Activated CD4-positive, alpha-beta memory T cell treated with anti-CD3 and anti-CD28 coated beads, Interleukin-2, amount 10 ng/mL, durations not matched to agents 7 days and 5 days (primary cell): ENCODE measurements around the gene RC3H1. TPM values are rescaled to one million over a fixed set of nuclear protein-coding genes. Genes with fewer than 3 reads are reported as not detected.

Source experiments
- CTCF ChIA-PET: fragments of 350-600 bp; sonication (Branson Sonifier 250); formaldehyde crosslinking; loops from one replicate; lab custom pipeline; 2021; ENCODE audit warnings: antibody characterized with exemption, inconsistent platforms; lab: Charles Lee
- POLR2A ChIA-PET: fragments of 350-600 bp; sonication (Branson Sonifier 250); formaldehyde crosslinking; loops from one replicate; lab custom pipeline; 2021; ENCODE audit warnings: antibody characterized with exemption; lab: Charles Lee
- DNase-seq: peaks from one replicate; pipeline ENCODE4 v3.0.0-alpha.2; 2020
- H3K27ac Mint-ChIP-seq: one replicate; pipeline ENCODE4 v1.8.0; 2021; ENCODE audit warnings: mild to moderate bottlenecking, mixed read lengths
- H3K27me3 Mint-ChIP-seq: one replicate; pipeline ENCODE4 v1.8.0; 2021; ENCODE audit warnings: mixed read lengths
- H3K36me3 Mint-ChIP-seq: one replicate; pipeline ENCODE4 v1.8.0; 2021; ENCODE audit warnings: low read depth, mixed read lengths
- H3K4me1 Mint-ChIP-seq: one replicate; pipeline ENCODE4 v1.8.0; 2021; ENCODE audit warnings: mixed read lengths
- H3K4me3 Mint-ChIP-seq: one replicate; pipeline ENCODE4 v1.8.0; 2021; ENCODE audit warnings: mild to moderate bottlenecking, mixed read lengths
- H3K9me3 Mint-ChIP-seq: one replicate; pipeline ENCODE4 v1.8.0; 2021; ENCODE audit warnings: mixed read lengths
- total RNA-seq, 2 experiments: library from RNA; stranded (reverse); gene quantifications; one replicate each; pipeline ENCODE4 v1.2.3, GENCODE V29; 2021

The RC3H1 gene
- total RNA-seq, 2 experiments from 2014 or later, result 29.6 to 33.6 TPM

DNA sequence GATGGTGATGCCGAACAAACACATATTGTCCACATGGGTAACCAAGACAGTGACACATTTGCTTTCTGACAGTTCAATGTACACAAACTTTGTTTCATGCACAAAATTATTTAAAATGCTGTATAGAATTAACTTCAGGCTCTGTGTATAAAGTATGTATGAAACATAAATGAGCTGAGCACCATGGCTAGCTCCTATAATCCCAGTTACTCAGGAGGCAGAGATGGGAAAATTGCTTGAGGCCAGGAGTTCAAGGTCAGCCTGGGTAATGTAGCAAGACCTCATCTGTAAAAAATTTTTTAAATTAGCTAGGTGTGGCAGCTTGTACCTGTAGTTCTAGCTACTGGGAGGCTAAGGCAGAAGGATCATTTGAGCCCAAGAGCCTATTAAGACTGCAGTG lies 19.2 kb upstream of the RC3H1 start:
- H3K36me3 Mint-ChIP-seq, result no peaks in the 10 kb centered on the region
- no peak overlapping the region for H3K4me3 Mint-ChIP-seq
- no peak overlapping the region for H3K27ac Mint-ChIP-seq
- no peaks in the 10 kb centered on the region for H3K27me3 Mint-ChIP-seq
- no peaks in the 10 kb centered on the region for H3K4me1 Mint-ChIP-seq
- peaks cover 3% of the 10 kb centered on the region for H3K9me3 Mint-ChIP-seq
- POLR2A ChIA-PET, result no interaction called here
- DNase-seq, result no peak
- CTCF ChIA-PET, result no interaction called here

DNA sequence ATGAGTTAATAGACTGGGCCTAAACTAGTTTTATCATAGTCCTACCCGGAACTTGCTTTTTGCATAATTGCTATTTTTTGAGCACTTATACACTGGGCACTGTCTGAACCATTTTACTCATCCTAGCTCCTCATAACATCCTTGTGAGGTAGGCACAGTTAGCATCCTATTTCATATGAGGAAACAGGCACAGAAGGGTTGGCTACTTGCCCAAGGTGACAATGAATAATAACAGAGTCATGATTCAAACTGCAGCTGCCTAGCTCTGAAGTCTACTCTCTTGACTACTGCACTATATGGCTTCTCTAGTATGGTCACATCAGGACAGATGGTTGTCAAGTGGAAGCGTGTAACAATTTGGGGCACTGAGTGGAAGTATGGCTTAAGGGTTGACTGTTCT lies 18.2 kb upstream of the RC3H1 start:
- DNase-seq, result no peak
- CTCF ChIA-PET, result no interaction called here
- Mint-ChIP-seq H3K27me3 (peaks cover 3% of the 10 kb centered on the region), H3K4me1 (no peaks in the 10 kb centered on the region), H3K27ac (no peak overlapping the region), H3K9me3 (peaks cover 3% of the 10 kb centered on the region), H3K4me3 (no peak overlapping the region), H3K36me3 (no peaks in the 10 kb centered on the region)
- POLR2A ChIA-PET, result no interaction called here

DNA sequence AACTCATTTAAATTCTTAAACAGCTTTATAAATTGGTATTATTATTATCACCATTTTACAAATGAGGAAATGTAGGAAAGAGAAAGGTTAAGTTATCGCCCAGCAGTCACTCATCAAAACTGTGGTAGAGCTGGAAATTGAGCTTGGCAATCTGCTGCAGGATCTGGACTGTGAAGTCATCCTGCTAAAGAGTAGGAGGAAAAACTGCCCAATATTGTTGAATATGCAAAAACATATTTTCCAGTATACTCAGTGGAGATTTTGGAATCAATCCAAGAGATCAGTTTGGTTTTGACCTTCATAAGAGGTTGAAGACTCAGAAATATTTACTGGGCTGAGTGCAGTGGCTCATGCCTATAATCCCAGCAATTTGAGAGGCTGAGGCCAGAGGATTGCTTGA lies 16.9 kb upstream of the RC3H1 start:
- Mint-ChIP-seq H3K27me3 (peaks cover 5% of the 10 kb centered on the region), H3K4me3 (no peak overlapping the region), H3K4me1 (no peaks in the 10 kb centered on the region), H3K36me3 (no peaks in the 10 kb centered on the region), H3K27ac (no peak overlapping the region), H3K9me3 (peaks cover 3% of the 10 kb centered on the region)
- ChIA-PET CTCF (no interaction called here), POLR2A (interaction anchor here (0.7 kb wide), 1 partner anchor 283 kb away, joined by 3 read pairs; no protein-coding TSS in a partner anchor)
- no peak for DNase-seq

DNA sequence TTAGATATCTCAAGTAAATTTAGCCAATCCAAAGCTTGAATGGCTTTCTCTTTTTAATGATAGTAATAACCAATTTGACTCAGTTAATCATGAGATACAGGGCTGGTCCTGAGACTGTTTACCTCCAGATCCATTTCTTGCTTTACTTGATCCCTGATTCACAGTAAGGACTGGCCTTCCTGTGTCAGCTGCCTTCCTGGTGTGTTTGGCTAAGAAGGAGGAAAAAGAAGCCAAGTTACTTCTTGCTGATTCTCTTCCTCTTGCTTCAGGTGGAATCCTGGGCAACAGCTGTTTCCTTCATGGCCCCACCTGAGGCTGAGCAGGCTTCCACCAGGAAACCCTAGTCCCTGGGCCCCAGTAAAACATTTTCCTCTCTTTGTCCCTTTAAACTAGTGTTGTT lies 14.6 kb upstream of the RC3H1 start:
- Mint-ChIP-seq H3K27me3 (peaks cover 9% of the 10 kb centered on the region), H3K4me1 (no peaks in the 10 kb centered on the region), H3K4me3 (no peak overlapping the region), H3K27ac (no peak overlapping the region), H3K9me3 (peaks cover 3% of the 10 kb centered on the region), H3K36me3 (no peaks in the 10 kb centered on the region)
- no peak for DNase-seq
- ChIA-PET POLR2A (interaction anchor here (1.2 kb wide), 1 partner anchor 14 kb away, joined by 4 read pairs; the partner anchor contains the start of gene RC3H1), CTCF (no interaction called here)

DNA sequence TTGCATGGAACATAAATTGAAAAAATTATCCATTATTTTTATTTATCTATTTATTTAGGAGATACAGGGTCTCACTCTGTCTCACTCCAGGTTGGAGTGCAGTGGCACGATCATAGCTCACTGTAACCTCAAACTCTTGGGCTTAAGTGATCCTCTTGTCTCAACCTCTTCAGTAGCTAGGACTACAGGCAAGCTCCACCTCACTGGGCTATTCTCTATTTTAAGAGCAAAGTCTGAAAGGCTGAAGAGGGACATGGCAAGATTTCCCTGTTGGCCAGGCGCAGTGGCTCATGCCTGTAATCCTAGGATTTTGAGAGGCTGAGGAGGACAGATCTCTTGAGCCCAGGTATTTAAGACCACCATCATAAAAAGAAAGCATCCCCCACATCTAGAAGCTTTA lies 14.0 kb upstream of the RC3H1 start:
- Mint-ChIP-seq H3K27me3 (peaks cover 11% of the 10 kb centered on the region), H3K36me3 (no peaks in the 10 kb centered on the region), H3K4me3 (no peak overlapping the region), H3K9me3 (peaks cover 3% of the 10 kb centered on the region), H3K4me1 (no peaks in the 10 kb centered on the region), H3K27ac (no peak overlapping the region)
- ChIA-PET POLR2A (interaction anchor here (1.2 kb wide), 1 partner anchor 14 kb away, joined by 4 read pairs; the partner anchor contains the start of gene RC3H1), CTCF (no interaction called here)
- DNase-seq, result no peak

DNA sequence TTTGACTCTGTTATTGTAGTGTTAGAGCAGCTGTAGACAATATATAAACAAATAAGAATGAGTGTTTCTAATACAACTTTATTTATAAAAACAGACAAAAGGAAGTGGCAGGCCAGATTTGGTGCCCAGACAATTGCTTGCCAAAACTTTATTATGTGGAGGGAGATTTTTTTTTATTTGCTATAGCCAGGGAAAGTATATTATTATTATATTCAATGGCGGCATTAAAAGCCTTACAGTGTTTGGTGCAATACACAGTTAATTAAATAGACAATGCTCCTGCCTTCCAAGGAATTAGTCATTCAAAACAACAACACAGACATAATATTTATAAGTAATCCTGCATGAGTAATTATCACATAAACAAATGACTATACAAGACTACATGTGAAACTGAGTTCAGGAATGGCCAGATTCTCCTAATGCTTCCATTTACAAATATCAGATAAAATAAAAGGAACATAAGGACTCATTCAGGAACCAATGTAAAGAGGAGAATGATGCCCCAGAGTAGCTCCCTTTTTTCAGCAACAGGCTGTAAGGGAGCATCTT lies 10.6 kb upstream of the RC3H1 start:
- H3K27ac Mint-ChIP-seq, result no peak overlapping the region
- H3K9me3 Mint-ChIP-seq, result no peaks in the 10 kb centered on the region
- ChIA-PET CTCF (no interaction called here), POLR2A (no interaction called here)
- H3K36me3 Mint-ChIP-seq, result no peaks in the 10 kb centered on the region
- peaks cover 11% of the 10 kb centered on the region for H3K27me3 Mint-ChIP-seq
- no peak for DNase-seq
- no peaks in the 10 kb centered on the region for H3K4me1 Mint-ChIP-seq
- H3K4me3 Mint-ChIP-seq, result no peak overlapping the region

DNA sequence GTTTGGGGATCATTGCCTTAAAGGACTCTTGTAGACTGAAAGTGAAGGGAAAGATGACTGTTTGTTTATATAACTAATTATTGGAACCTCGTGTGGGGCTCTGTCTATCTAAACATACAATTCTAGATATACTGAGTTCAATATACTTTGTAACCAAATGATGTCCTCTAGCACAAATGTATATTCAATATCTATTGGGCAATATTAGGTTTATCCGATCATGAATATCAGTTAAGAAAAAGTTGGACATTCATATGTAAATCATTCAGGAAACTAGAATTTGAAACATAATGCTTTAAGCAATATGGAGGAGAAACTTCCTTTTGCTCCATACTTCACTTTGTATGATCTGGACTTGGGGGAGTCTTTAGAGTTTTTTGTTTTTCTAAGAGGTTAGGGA lies 8.9 kb upstream of the RC3H1 start:
- no peak for DNase-seq
- POLR2A ChIA-PET, result no interaction called here
- H3K4me3 Mint-ChIP-seq, result no peak overlapping the region

DNA sequence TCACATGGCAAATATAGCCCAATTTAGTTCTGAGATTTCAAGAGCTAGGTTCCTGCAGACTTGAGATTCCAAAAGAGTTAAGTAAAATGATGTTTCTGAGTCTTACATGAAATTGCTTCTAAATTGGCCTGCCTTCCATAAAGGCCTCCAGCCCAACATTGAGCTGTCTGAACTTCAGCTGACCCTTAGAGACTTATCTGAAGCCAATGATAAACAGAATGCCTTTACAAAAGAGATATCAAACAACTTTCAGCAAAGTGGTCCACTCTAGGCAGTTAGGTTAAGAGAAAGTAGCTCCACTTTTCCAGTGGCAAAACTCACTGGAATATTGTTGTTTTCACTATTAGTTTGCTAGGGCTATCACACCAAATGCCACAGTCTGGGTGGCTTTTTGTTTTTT lies 6.3 kb upstream of the RC3H1 start:
- no peak overlapping the region for H3K27ac Mint-ChIP-seq
- H3K9me3 Mint-ChIP-seq, result no peaks in the 10 kb centered on the region
- DNase-seq, result no peak
- CTCF ChIA-PET, result no interaction called here
- H3K27me3 Mint-ChIP-seq, result peaks cover 4% of the 10 kb centered on the region
- H3K36me3 Mint-ChIP-seq, result no peaks in the 10 kb centered on the region
- H3K4me1 Mint-ChIP-seq, result peaks cover 1% of the 10 kb centered on the region
- no peak overlapping the region for H3K4me3 Mint-ChIP-seq
- POLR2A ChIA-PET, result no interaction called here

More for the DNA sequence above, 8.9 kb upstream of the RC3H1 start:
- H3K4me1 Mint-ChIP-seq, result no peaks in the 10 kb centered on the region
- no peaks in the 10 kb centered on the region for H3K36me3 Mint-ChIP-seq
- no peak overlapping the region for H3K27ac Mint-ChIP-seq
- H3K27me3 Mint-ChIP-seq, result peaks cover 13% of the 10 kb centered on the region
- no peaks in the 10 kb centered on the region for H3K9me3 Mint-ChIP-seq
- CTCF ChIA-PET, result no interaction called here

DNA sequence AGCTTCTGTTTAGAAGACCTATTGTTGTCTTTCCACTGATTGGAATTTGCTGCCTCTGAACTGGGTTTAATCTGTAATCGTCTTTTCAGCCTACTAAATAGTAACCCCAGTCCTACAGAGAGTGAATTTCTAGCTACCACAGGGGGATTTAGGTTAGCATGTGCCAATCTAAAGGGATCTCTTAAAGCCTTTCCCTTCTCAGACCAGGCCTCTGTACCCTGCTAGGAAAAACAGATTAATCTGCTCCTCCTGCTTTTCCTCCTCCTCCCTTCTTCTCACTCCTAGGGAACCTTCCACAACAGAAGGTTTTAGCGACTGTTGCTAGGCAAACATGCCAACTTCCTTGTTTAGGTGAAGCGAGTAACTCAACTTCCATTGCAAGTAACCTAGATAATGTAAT lies 1.3 kb upstream of the RC3H1 start:
- Mint-ChIP-seq H3K4me1 (peaks cover 33% of the 10 kb centered on the region), H3K27ac (no peak overlapping the region), H3K9me3 (no peaks in the 10 kb centered on the region), H3K27me3 (peaks cover 2% of the 10 kb centered on the region), H3K4me3 (peak overlapping the region; percentile 96), H3K36me3 (peaks cover 23% of the 10 kb centered on the region)
- POLR2A ChIA-PET, result interaction anchor here (1.0 to 3.2 kb wide), 8 partner anchors 130 to 547 kb away, joined by 3 to 29 read pairs (median 11); partner anchors contain the start of genes CENPL, DARS2, GAS5 and KLHL20
- CTCF ChIA-PET, result interaction anchor here (1.1 to 1.4 kb wide), 2 partner anchors 203 to 594 kb away, joined by 4 read pairs; no protein-coding TSS in a partner anchor
- DNase-seq, result no peak

DNA sequence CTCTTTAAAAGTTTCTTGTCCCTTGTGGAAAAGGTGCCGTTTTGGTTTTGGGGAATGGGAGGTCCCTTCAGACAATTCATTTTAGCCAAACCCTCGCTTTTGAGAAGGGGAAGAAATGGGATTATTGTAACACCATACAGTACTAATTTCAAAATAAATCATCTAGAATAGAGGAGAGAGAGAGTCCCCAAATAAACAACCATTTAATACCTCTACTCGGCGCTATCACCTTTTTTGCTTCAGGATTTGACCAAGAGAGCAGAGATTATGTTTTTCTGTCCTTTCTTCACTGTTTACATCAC lies 770 bp upstream of the RC3H1 start:
- peak overlapping the region; percentile 96 for H3K4me3 Mint-ChIP-seq
- ChIA-PET POLR2A (interaction anchor here (0.6 to 3.2 kb wide), 19 partner anchors 13 to 1491 kb away, joined by 3 to 29 read pairs (median 6); partner anchors contain the start of genes CACYBP, CENPL, DARS2 and GAS5), CTCF (interaction anchor here (0.6 to 1.4 kb wide), 2 partner anchors 593 to 971 kb away, joined by 3 to 4 read pairs; no protein-coding TSS in a partner anchor)
- DNase-seq, result no peak
- peaks cover 25% of the 10 kb centered on the region for H3K36me3 Mint-ChIP-seq
- H3K9me3 Mint-ChIP-seq, result no peaks in the 10 kb centered on the region
- peaks cover 36% of the 10 kb centered on the region for H3K4me1 Mint-ChIP-seq
- H3K27me3 Mint-ChIP-seq, result peaks cover 2% of the 10 kb centered on the region
- peak overlapping the region; percentile 88 for H3K27ac Mint-ChIP-seq

DNA sequence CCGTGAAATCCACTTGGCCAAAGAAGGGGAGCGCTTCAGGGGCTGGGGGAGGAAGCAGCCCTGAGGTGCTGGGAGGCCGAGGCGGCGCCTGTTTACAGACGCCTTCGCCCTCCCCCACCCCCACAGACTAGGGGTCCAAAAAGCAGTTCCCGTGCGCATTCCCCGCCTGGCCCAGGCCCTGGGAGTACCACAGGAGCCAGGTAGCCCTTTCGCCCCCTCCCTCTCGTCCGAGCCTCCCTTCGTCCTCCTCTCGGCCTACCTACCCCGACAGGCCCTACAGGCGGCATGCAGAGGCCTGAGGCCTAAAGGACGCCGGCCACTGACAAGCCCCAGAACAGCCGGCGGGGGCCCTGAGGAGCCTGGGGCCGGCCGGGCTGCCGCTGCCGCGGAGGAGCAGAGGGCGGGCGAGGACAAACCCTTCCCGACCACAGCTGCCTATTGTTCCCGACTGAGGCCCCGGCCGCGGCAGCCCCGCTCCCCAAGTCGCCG lies 522 bp downstream of the RC3H1 start:
- DNase-seq, result peak; percentile 49
- Mint-ChIP-seq H3K9me3 (no peaks in the 10 kb centered on the region), H3K4me3 (peak overlapping the region; percentile 96), H3K4me1 (peaks cover 44% of the 10 kb centered on the region), H3K27me3 (no peaks in the 10 kb centered on the region), H3K27ac (peak overlapping the region; percentile 89), H3K36me3 (peaks cover 28% of the 10 kb centered on the region)
- ChIA-PET POLR2A (interaction anchor here (0.6 to 3.2 kb wide), 18 partner anchors 10 to 1489 kb away, joined by 3 to 29 read pairs (median 6); partner anchors contain the start of genes CENPL, DARS2, GAS5 and KLHL20), CTCF (no interaction called here)

DNA sequence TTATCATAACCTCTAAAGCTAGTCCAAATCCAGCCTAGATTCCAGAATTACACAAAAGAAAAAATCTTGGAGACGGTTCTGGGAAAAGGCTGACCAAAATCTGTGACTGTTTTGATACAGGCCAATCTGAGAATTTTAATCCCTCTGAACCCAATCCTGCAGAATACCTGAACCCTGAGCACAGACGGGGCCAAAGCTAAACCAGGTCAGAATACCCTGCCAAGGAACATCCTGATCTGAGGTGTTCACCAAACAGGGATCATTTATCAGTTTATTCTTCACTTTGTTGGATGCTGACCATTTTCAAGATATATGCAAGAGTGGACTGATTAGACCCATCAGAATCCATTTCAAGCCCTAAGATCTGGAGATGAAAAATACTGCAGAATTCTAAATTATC lies 3.6 kb downstream of the RC3H1 start:
- H3K4me3 Mint-ChIP-seq, result no peak overlapping the region
- no peaks in the 10 kb centered on the region for H3K27me3 Mint-ChIP-seq
- peaks cover 36% of the 10 kb centered on the region for H3K36me3 Mint-ChIP-seq
- DNase-seq, result no peak
- H3K4me1 Mint-ChIP-seq, result peaks cover 50% of the 10 kb centered on the region
- no peak overlapping the region for H3K27ac Mint-ChIP-seq
- POLR2A ChIA-PET, result interaction anchor here (1.1 kb wide), 1 partner anchor 150 kb away, joined by 3 read pairs; the partner anchor contains the start of gene ZBTB37
- no peaks in the 10 kb centered on the region for H3K9me3 Mint-ChIP-seq
- CTCF ChIA-PET, result no interaction called here

DNA sequence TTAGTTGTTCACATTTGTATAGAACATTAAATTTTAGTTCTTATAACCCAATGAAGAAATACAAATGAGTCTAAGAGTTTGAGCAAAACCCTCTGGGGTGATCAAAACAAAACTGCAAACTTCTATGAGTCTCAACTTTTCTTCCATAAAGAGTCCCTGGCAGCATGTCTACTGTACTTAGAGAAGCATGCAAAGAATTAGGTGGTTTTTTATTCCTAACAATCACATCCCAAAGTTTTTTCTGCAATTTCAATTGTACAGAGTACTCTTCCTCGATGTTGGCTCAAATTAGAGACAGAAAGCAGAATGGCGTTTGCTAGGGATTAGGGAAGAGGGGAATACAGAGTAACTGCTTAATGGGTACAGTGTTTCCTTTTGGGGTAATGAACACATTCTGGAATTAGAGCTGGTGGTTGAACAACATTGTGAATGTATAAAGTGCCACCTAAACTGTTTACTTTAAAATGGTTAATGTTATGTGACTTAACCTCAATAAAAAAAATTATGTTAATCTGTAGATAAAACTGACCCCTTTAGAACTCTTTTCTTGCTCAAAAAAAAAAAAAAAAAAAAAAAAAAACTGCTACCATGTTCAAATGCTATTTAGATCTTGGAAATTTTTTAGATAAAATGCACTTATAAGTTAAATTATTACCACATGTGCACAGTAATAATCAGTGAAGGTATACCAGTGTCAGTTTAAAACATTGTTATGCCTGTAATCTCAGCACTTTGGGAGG lies 4.8 kb downstream of the RC3H1 start:
- CTCF ChIA-PET, result no interaction called here
- POLR2A ChIA-PET, result no interaction called here
- no peak overlapping the region for H3K4me3 Mint-ChIP-seq
- DNase-seq, result no peak
- H3K36me3 Mint-ChIP-seq, result peaks cover 41% of the 10 kb centered on the region
- H3K27me3 Mint-ChIP-seq, result no peaks in the 10 kb centered on the region
- no peak overlapping the region for H3K27ac Mint-ChIP-seq
- H3K4me1 Mint-ChIP-seq, result peaks cover 41% of the 10 kb centered on the region
- H3K9me3 Mint-ChIP-seq, result no peaks in the 10 kb centered on the region
